ENCODE results near the gene TENT4A.
A peak's percentile ranks its signal among the peaks of the same experiment; 100 is the strongest.

TENT4A gene

DNA sequence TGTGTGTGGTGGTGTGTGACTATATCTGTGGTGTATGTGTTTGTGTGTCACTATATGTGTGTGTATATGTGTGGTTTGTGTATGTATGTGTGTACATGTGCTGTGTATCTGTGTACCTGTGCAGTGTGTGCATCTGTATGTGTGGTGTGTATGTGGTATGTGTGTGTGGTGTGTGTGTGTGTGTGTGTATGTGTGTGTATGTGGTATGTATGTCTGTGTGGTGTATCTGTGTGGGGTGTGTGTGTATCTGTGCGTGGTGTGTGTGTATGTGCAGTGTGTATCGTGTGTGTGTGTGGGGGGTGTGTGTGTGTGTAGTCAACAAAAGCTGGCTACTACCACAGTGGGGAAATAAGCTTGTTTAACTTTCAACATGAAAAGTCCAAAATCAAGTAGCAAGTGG, 31.6 kb upstream of the TENT4A start:
- Histone ChIP-seq H3K27ac (ENCODE audit: low read depth, low read length) (no peak overlapping the region), H3K9ac (ENCODE audit: low read length) (no peak overlapping the region), H3K27me3 (ENCODE audit: control insufficient read depth, insufficient read depth, low read length) (no peaks in the 10 kb centered on the region), H3K4me1 (ENCODE audit: control insufficient read depth, insufficient read depth, low read length) (no peaks in the 10 kb centered on the region), H3K36me3 (ENCODE audit: control insufficient read depth, insufficient read depth, low read length) (no peaks in the 10 kb centered on the region), H3K4me3 (ENCODE audit: low read length) (no peak overlapping the region)

GRCh38 chr5:6682239-6682638, 31.0 kb upstream of the TENT4A start:
- no peaks in the 10 kb centered on the region for H3K4me1 ChIP-seq (ENCODE audit: control insufficient read depth, insufficient read depth, low read length)
- H3K27me3 ChIP-seq (ENCODE audit: control insufficient read depth, insufficient read depth, low read length), result no peaks in the 10 kb centered on the region
- H3K4me3 ChIP-seq (ENCODE audit: low read length), result no peak overlapping the region
- no peak overlapping the region for H3K27ac ChIP-seq (ENCODE audit: low read depth, low read length)
- H3K36me3 ChIP-seq (ENCODE audit: control insufficient read depth, insufficient read depth, low read length), result no peaks in the 10 kb centered on the region
- H3K9ac ChIP-seq (ENCODE audit: low read length), result no peak overlapping the region

DNA sequence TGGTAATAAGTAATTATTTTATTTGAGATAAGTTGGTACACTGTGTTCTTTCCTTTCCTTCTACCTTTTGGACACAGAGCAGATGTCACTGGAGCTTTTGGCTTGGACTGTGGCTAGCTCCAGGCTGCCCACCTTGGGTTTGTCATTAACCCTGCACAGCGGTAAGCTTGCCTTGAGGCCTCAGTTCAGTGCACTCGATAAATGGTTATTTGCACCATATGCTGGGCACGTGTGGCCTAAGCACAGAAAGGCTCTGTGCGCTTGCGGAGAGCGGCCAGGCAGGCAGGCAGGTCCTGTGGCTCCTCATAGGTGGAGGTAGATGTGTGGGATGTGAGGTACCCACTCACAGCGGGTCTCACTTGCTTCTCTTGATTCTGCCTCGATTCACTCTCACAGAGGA, 30.0 kb upstream of the TENT4A start:
- Histone ChIP-seq H3K27me3 (ENCODE audit: control insufficient read depth, insufficient read depth, low read length) (no peaks in the 10 kb centered on the region), H3K36me3 (ENCODE audit: control insufficient read depth, insufficient read depth, low read length) (no peaks in the 10 kb centered on the region), H3K27ac (ENCODE audit: low read depth, low read length) (no peak overlapping the region), H3K9ac (ENCODE audit: low read length) (no peak overlapping the region), H3K4me3 (ENCODE audit: low read length) (no peak overlapping the region), H3K4me1 (ENCODE audit: control insufficient read depth, insufficient read depth, low read length) (no peaks in the 10 kb centered on the region)

- H3K27ac ChIP-seq (ENCODE audit: low read depth, low read length), result no peak overlapping the region
- no peaks in the 10 kb centered on the region for H3K4me1 ChIP-seq (ENCODE audit: control insufficient read depth, insufficient read depth, low read length)
- H3K9ac ChIP-seq (ENCODE audit: low read length), result no peak overlapping the region
- no peaks in the 10 kb centered on the region for H3K27me3 ChIP-seq (ENCODE audit: control insufficient read depth, insufficient read depth, low read length)
- no peak overlapping the region for H3K4me3 ChIP-seq (ENCODE audit: low read length)
- H3K36me3 ChIP-seq (ENCODE audit: control insufficient read depth, insufficient read depth, low read length), result no peaks in the 10 kb centered on the region
Measured at GRCh38 chr5:6684075-6684474, 29.2 kb upstream of the TENT4A start.

DNA sequence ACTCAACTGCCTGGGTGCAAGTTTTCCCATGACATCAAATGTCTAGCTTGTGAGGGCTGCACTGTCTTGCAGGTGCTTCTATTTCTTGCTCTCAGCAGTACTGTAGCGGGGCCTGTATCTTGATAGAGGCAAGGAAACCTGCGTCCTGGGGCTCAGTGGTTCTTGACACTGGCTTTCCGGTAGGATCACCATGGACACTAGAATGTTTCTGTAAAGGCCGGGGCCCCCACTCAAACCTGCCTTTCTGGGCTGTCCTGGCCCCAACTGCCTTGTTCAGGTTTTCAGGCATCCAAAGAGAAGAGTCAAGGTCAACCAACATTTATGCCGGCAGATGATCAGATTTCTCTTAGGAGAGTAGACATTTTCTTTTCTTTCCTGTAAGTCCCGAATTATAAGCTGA, 26.7 kb upstream of the TENT4A start:
- no peaks in the 10 kb centered on the region for H3K27me3 ChIP-seq (ENCODE audit: control insufficient read depth, insufficient read depth, low read length)
- H3K27ac ChIP-seq (ENCODE audit: low read depth, low read length), result no peak overlapping the region
- no peaks in the 10 kb centered on the region for H3K4me1 ChIP-seq (ENCODE audit: control insufficient read depth, insufficient read depth, low read length)
- H3K36me3 ChIP-seq (ENCODE audit: control insufficient read depth, insufficient read depth, low read length), result no peaks in the 10 kb centered on the region
- no peak overlapping the region for H3K9ac ChIP-seq (ENCODE audit: low read length)
- no peak overlapping the region for H3K4me3 ChIP-seq (ENCODE audit: low read length)

- Histone ChIP-seq H3K9ac (ENCODE audit: low read length) (no peak overlapping the region), H3K27ac (ENCODE audit: low read depth, low read length) (no peak overlapping the region), H3K4me1 (ENCODE audit: control insufficient read depth, insufficient read depth, low read length) (no peaks in the 10 kb centered on the region), H3K36me3 (ENCODE audit: control insufficient read depth, insufficient read depth, low read length) (no peaks in the 10 kb centered on the region), H3K27me3 (ENCODE audit: control insufficient read depth, insufficient read depth, low read length) (no peaks in the 10 kb centered on the region), H3K4me3 (ENCODE audit: low read length) (peak overlapping the region; percentile 47)
Measured at GRCh38 chr5:6686915-6687409, 26.3 kb upstream of the TENT4A start.

DNA sequence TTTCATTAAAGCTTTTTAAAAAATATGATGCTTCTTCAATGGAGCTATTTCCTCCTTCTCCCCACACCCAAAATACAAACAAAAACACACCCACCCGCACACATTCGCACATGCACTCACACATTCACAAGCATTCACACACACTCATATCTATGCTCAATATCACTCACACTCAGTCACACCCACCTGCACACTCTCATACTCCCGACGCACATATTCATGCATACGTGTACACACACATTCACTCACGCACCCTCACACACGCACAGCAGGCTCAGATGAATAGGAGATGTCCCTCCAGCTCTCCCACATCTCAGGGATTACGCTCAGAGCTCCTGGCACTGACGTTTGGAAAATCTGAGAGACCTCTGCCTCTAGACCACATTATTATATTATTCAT, 25.7 kb upstream of the TENT4A start:
- Histone ChIP-seq H3K27me3 (ENCODE audit: control insufficient read depth, insufficient read depth, low read length) (no peaks in the 10 kb centered on the region), H3K4me1 (ENCODE audit: control insufficient read depth, insufficient read depth, low read length) (no peaks in the 10 kb centered on the region), H3K36me3 (ENCODE audit: control insufficient read depth, insufficient read depth, low read length) (no peaks in the 10 kb centered on the region), H3K4me3 (ENCODE audit: low read length) (no peak overlapping the region), H3K27ac (ENCODE audit: low read depth, low read length) (no peak overlapping the region), H3K9ac (ENCODE audit: low read length) (no peak overlapping the region)

- Histone ChIP-seq H3K27me3 (ENCODE audit: control insufficient read depth, insufficient read depth, low read length) (no peaks in the 10 kb centered on the region), H3K36me3 (ENCODE audit: control insufficient read depth, insufficient read depth, low read length) (no peaks in the 10 kb centered on the region), H3K27ac (ENCODE audit: low read depth, low read length) (no peak overlapping the region), H3K4me3 (ENCODE audit: low read length) (no peak overlapping the region), H3K9ac (ENCODE audit: low read length) (no peak overlapping the region), H3K4me1 (ENCODE audit: control insufficient read depth, insufficient read depth, low read length) (no peaks in the 10 kb centered on the region)
Measured at GRCh38 chr5:6692906-6693305, 20.3 kb upstream of the TENT4A start.

DNA sequence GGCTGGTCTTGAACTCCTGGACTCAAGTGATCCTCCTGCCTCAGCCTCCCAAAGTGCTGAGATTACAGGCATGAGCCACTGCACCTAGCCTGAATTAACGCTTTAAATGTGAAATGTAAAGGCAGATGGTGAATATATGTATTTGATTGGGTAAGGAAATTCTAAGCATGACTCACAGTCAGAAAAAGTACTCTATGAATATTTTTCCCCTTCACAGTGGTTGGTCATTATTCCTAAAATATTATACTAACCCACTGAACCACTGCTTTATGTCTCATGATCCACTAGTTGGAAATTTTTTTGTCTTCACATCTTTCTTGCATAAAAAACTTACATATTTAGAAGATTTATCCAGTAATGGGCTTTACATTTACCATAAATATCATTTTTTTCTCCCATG, 14.5 kb upstream of the TENT4A start:
- no peak overlapping the region for H3K9ac ChIP-seq (ENCODE audit: low read length)
- no peak overlapping the region for H3K4me3 ChIP-seq (ENCODE audit: low read length)
- no peaks in the 10 kb centered on the region for H3K36me3 ChIP-seq (ENCODE audit: control insufficient read depth, insufficient read depth, low read length)
- no peaks in the 10 kb centered on the region for H3K27me3 ChIP-seq (ENCODE audit: control insufficient read depth, insufficient read depth, low read length)
- no peak overlapping the region for H3K27ac ChIP-seq (ENCODE audit: low read depth, low read length)
- H3K4me1 ChIP-seq (ENCODE audit: control insufficient read depth, insufficient read depth, low read length), result peaks cover 3% of the 10 kb centered on the region

DNA sequence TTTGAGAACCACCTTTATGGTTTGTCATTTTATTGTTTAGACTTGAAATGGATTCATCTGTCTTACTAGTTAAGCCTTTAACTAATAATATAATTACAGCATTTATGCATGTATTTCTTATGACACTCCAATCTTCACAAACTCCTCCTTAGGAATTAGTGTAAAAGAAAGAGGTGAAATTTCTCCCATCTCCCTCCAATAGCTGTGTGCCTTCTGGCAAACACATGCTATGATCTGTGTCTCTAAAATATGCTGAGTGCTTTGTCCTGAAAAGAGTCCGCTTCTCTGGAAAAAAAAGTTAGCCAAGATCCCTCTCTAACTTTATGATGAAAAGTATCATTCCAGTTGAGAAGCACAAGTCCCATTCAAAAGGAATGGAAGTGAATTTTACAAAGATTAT, 13.9 kb upstream of the TENT4A start:
- Histone ChIP-seq H3K36me3 (ENCODE audit: control insufficient read depth, insufficient read depth, low read length) (no peaks in the 10 kb centered on the region), H3K27ac (ENCODE audit: low read depth, low read length) (no peak overlapping the region), H3K9ac (ENCODE audit: low read length) (no peak overlapping the region), H3K4me1 (ENCODE audit: control insufficient read depth, insufficient read depth, low read length) (peaks cover 8% of the 10 kb centered on the region), H3K27me3 (ENCODE audit: control insufficient read depth, insufficient read depth, low read length) (no peaks in the 10 kb centered on the region), H3K4me3 (ENCODE audit: low read length) (no peak overlapping the region)

DNA sequence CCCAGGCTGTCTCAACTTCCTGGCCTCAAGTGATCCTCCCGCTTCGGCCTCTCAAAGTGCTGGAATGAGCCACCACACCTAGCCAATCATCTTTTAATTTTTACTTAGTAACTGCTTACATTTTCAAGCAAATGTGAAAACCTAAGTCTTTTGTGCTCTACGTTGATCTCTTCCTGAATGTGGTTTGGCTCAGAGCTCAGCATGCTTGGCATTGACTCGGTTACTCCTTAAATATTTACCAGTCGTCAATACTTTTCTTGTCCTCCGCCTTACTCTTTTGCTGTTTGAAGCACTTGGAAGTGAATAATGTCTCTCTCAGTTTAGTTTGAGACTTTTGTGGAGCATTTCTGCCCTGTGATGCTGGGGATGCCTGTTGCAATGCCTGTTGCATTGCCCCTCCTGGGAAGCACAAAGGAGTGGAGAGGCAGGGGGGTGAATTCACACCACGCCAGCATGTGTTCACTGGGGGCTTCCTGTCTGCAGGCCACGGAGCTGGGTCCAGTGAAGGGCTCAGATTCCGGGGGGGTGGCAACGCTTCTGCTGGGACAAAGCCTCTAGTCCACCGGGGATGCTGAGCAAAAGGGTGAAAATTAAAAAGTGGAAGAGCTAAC, 13.1 kb upstream of the TENT4A start:
- no peak overlapping the region for H3K9ac ChIP-seq (ENCODE audit: low read length)
- no peak overlapping the region for H3K27ac ChIP-seq (ENCODE audit: low read depth, low read length)
- no peak overlapping the region for H3K4me3 ChIP-seq (ENCODE audit: low read length)
- H3K36me3 ChIP-seq (ENCODE audit: control insufficient read depth, insufficient read depth, low read length), result no peaks in the 10 kb centered on the region
- H3K4me1 ChIP-seq (ENCODE audit: control insufficient read depth, insufficient read depth, low read length), result peaks cover 15% of the 10 kb centered on the region
- no peaks in the 10 kb centered on the region for H3K27me3 ChIP-seq (ENCODE audit: control insufficient read depth, insufficient read depth, low read length)

DNA sequence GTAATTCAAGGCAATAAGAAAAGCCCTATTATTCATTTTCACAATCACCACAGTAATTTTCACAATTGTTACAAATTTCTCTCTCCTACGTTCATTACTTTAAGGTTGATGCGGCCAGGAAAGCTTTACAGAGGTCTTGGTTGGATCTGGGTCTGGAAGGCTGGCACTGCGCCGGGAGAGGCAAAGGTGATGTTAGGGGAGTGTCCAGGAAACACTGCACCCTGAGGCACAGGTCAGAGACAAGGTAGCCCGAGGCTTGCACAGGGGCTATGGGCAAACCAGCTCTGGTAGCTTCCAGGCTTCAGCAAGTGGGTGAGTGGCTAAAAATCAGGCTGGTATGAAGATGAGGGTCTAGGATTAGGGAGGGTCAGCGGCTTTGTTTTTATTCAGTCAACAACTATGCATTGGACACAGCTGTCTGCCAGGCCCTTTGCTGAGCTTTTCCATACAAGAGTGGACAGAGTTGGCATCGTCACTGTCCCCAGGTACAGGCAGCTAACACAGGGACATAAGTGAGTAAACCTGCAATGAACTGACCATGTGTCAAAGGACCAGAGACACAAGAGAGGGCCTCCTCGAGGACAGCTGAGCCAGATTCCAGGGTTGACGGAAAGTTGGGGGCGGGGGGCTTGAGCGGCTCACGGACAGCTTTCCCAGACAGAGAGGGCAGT, 12.4 kb upstream of the TENT4A start:
- Histone ChIP-seq H3K9ac (ENCODE audit: low read length) (no peak overlapping the region), H3K4me3 (ENCODE audit: low read length) (no peak overlapping the region), H3K36me3 (ENCODE audit: control insufficient read depth, insufficient read depth, low read length) (no peaks in the 10 kb centered on the region), H3K4me1 (ENCODE audit: control insufficient read depth, insufficient read depth, low read length) (peaks cover 18% of the 10 kb centered on the region), H3K27me3 (ENCODE audit: control insufficient read depth, insufficient read depth, low read length) (no peaks in the 10 kb centered on the region), H3K27ac (ENCODE audit: low read depth, low read length) (no peak overlapping the region)

DNA sequence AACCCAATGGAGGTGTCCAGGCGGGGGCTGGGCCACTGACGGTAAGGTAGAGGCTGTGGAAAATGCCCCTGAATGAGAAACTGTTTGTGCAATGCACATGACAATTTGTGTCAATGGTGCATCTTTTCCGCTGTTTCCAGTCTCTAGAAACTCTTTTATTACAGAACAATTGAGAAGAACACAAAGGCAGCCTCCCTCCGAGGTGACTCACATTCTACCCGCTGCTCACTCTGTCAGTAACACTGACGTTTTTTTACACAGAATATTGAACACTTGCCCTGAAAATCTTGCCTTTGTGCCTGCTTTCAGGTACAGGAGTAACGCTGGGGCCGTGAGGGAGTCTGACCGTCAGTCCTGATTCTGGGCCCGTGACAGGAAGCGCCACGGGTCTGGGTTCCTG, 11.7 kb upstream of the TENT4A start:
- Histone ChIP-seq H3K4me3 (ENCODE audit: low read length) (no peak overlapping the region), H3K4me1 (ENCODE audit: control insufficient read depth, insufficient read depth, low read length) (peaks cover 18% of the 10 kb centered on the region), H3K27ac (ENCODE audit: low read depth, low read length) (no peak overlapping the region)

More for the DNA sequence above, 11.7 kb upstream of the TENT4A start:
- no peaks in the 10 kb centered on the region for H3K36me3 ChIP-seq (ENCODE audit: control insufficient read depth, insufficient read depth, low read length)
- no peaks in the 10 kb centered on the region for H3K27me3 ChIP-seq (ENCODE audit: control insufficient read depth, insufficient read depth, low read length)
- H3K9ac ChIP-seq (ENCODE audit: low read length), result no peak overlapping the region
